Suprapubic skin (tissue), 4 donors: ENCODE results near the gene NR2E3. TPM values are rescaled to one million over a fixed set of nuclear protein-coding genes. Genes with fewer than 3 reads are reported as not detected.

Experiments used
- DNase-seq, 2 donors: peaks; one replicate each; pipeline ENCODE4 v3.0.0-alpha.2; 2019; ENCODE audit warnings: low spot score in 2 of 2
- H3K27ac ChIP-seq: fragments of 200-600 bp; sonication (generic); one replicate; pipeline ENCODE4 v1.5.1; 2019
- H3K27me3 ChIP-seq: fragments of 200-600 bp; sonication (generic); one replicate; pipeline ENCODE4 v1.5.1; 2019
- H3K36me3 ChIP-seq: fragments of 200-600 bp; sonication (generic); one replicate; pipeline ENCODE4 v1.5.1; 2019
- H3K4me1 ChIP-seq: fragments of 200-600 bp; sonication (generic); one replicate; pipeline ENCODE4 v1.5.1; 2019
- H3K4me3 ChIP-seq: fragments of 200-600 bp; sonication (generic); one replicate; pipeline ENCODE4 v1.5.1; 2019; ENCODE audit warnings: mild to moderate bottlenecking
- H3K9me3 ChIP-seq: fragments of 200-600 bp; sonication (generic); one replicate; pipeline ENCODE4 v1.5.1; 2019
- CTCF ChIP-seq, 2 donors: fragments of 200-600 bp in 1 of 2; fragments of 450-650 bp in 1 of 2; sonication (generic) in 1 of 2; IDR thresholded peaks; one replicate each; pipeline ENCODE4 v1.5.1; 2016 to 2019; ENCODE audit warnings: antibody characterized with exemption in 2 of 2, mild to moderate bottlenecking in 1 of 2, moderate library complexity in 1 of 2
- EP300 ChIP-seq: sonication (generic); formaldehyde crosslinking; IDR thresholded peaks from one replicate; pipeline ENCODE4 v1.6.1; 2017; ENCODE audit warnings: antibody characterized with exemption
- POLR2A ChIP-seq, 2 donors: fragments of 450-650 bp; IDR thresholded peaks; one replicate each; pipeline ENCODE4 v1.6.1; 2017; ENCODE audit warnings: antibody characterized with exemption in 2 of 2, mild to moderate bottlenecking in 2 of 2, moderate library complexity in 2 of 2
- POLR2AphosphoS5 ChIP-seq, 3 donors: sonication (generic); formaldehyde crosslinking; IDR thresholded peaks; one replicate each; pipeline ENCODE4 v1.6.1; 2017; ENCODE audit warnings: antibody characterized with exemption in 3 of 3
- WGBS: methylation state at CpG from one replicate; pipeline ENCODE4 v1.1.5; 2018; 5-methylcytosine and 5-hydroxymethylcytosine counted together
- total RNA-seq, 4 donors: library from RNA; depleted of rRNA; stranded (reverse); fragments of >200 nt; gene quantifications; one replicate each; pipeline ENCODE4 v1.1.0, GENCODE V29; 2016

Gene NR2E3
- total RNA-seq, 4 donors from 2014 or later: 0.48 TPM; not detected in 3

- no peak for DNase-seq
- Histone ChIP-seq H3K4me3 (no peak overlapping the region), H3K9me3 (no peaks in the 10 kb centered on the region), H3K4me1 (no peaks in the 10 kb centered on the region), H3K27me3 (no peaks in the 10 kb centered on the region), H3K36me3 (no peaks in the 10 kb centered on the region), H3K27ac (no peak overlapping the region)
- TF ChIP-seq CTCF (IDR thresholded peaks at IDR 0.05) (no peak), EP300 (no peak), POLR2A (IDR thresholded peaks at IDR 0.05) (no peak), POLR2AphosphoS5 (IDR thresholded peaks at IDR 0.05) (no peak)
- WGBS: 79% methylated on average over 8 of the region's 8 CpGs
Observed at GRCh38 chr15:71809346-71809745, 1.0 kb upstream of the NR2E3 start.

GRCh38 chr15:71811036-71811736, 832 bp downstream of the NR2E3 start:
- Histone ChIP-seq H3K9me3 (no peaks in the 10 kb centered on the region), H3K36me3 (no peaks in the 10 kb centered on the region), H3K27ac (no peak overlapping the region), H3K27me3 (no peaks in the 10 kb centered on the region), H3K4me1 (no peaks in the 10 kb centered on the region), H3K4me3 (no peak overlapping the region)
- no peak for TF ChIP-seq EP300
- no peak for TF ChIP-seq POLR2AphosphoS5 (IDR thresholded peaks at IDR 0.05)
- TF ChIP-seq POLR2A (IDR thresholded peaks at IDR 0.05): no peak
- TF ChIP-seq CTCF (IDR thresholded peaks at IDR 0.05): no peak
- 82% methylated on average over 25 of the region's 27 CpGs for WGBS
- DNase-seq: no peak

GRCh38 chr15:71811752-71812735, 1.7 kb downstream of the NR2E3 start:
- Histone ChIP-seq H3K4me3 (no peak overlapping the region), H3K4me1 (no peaks in the 10 kb centered on the region), H3K9me3 (no peaks in the 10 kb centered on the region), H3K36me3 (no peaks in the 10 kb centered on the region), H3K27me3 (no peaks in the 10 kb centered on the region), H3K27ac (no peak overlapping the region)
- TF ChIP-seq POLR2A (IDR thresholded peaks at IDR 0.05) (no peak), CTCF (IDR thresholded peaks at IDR 0.05) (no peak), POLR2AphosphoS5 (IDR thresholded peaks at IDR 0.05) (no peak), EP300 (no peak)
- DNase-seq: no peak
- WGBS: 90% methylated on average over 30 of the region's 38 CpGs

GRCh38 chr15:71812966-71813722, 2.8 kb downstream of the NR2E3 start:
- 95% methylated on average over 8 of the region's 16 CpGs for WGBS
- no peaks in the 10 kb centered on the region for H3K4me1 ChIP-seq
- no peak overlapping the region for H3K27ac ChIP-seq
- DNase-seq: no peak
- H3K36me3 ChIP-seq: no peaks in the 10 kb centered on the region
- no peak for TF ChIP-seq CTCF (IDR thresholded peaks at IDR 0.05)
- TF ChIP-seq POLR2AphosphoS5 (IDR thresholded peaks at IDR 0.05): no peak
- TF ChIP-seq POLR2A (IDR thresholded peaks at IDR 0.05): no peak
- no peak for TF ChIP-seq EP300
- no peaks in the 10 kb centered on the region for H3K9me3 ChIP-seq
- H3K4me3 ChIP-seq: no peak overlapping the region
- no peaks in the 10 kb centered on the region for H3K27me3 ChIP-seq
